H1 (cell line): ENCODE data around the gene EFCAB10. TPM values are rescaled to one million over a fixed set of nuclear protein-coding genes. Genes with fewer than 3 reads are reported as not detected.

Experiments
- CTCF ChIA-PET: fragments of 300-600 bp; sonication (Branson Sonifier 250); formaldehyde crosslinking; loops from one replicate; lab custom pipeline; 2021; ENCODE audit not compliant: partially characterized antibody; lab: Charles Lee
- POLR2A ChIA-PET: fragments of 300-600 bp; sonication (Branson Sonifier 250); formaldehyde crosslinking; loops from one replicate; lab custom pipeline; 2021; ENCODE audit warnings: inconsistent platforms; ENCODE audit not compliant: partially characterized antibody; lab: Charles Lee
- DNase-seq, 2 experiments: peaks; one replicate each; pipeline versions ENCODE4 v3.0.0 to v3.0.0-alpha.2; 2010 to 2022; ENCODE audit warnings: low spot score in 2 of 2, low read depth in 1 of 2, mixed read lengths in 1 of 2
- FAIRE-seq: peaks from 2 replicates; lab custom pipeline; 2011; peaks lifted over from hg19 to GRCh38; lab: Jason Lieb, UNC
- H2AFZ ChIP-seq: 2 replicates; pipeline ENCODE4 v1.8.1; 2012; ENCODE audit warnings: low read length, inconsistent platforms
- H2AK5ac ChIP-seq: 2 replicates; pipeline ENCODE4 v1.6.1; 2013; ENCODE audit warnings: low read depth, low read length
- H2BK120ac ChIP-seq: replicated peaks from 2 replicates; pipeline ENCODE3; 2013; ENCODE audit warnings: low read depth, low read length, inconsistent platforms
- H2BK12ac ChIP-seq: 2 replicates; pipeline ENCODE4 v1.6.1; 2013; ENCODE audit warnings: low read depth, low read length
- H2BK15ac ChIP-seq: 2 replicates; pipeline ENCODE4 v1.6.1; 2013; ENCODE audit warnings: low read length
- H2BK20ac ChIP-seq: 2 replicates; pipeline ENCODE4 v1.6.1; 2013; ENCODE audit warnings: low read length
- H2BK5ac ChIP-seq: 2 replicates; pipeline ENCODE4 v1.6.1; 2013; ENCODE audit warnings: low read depth, low read length
- H3K14ac ChIP-seq: 2 replicates; pipeline ENCODE4 v1.6.1; 2013; ENCODE audit warnings: inconsistent platforms; ENCODE audit not compliant: insufficient read length
- H3K18ac ChIP-seq: 2 replicates; pipeline ENCODE4 v1.6.1; 2013; ENCODE audit warnings: low read length; ENCODE audit errors: extremely low read depth
- H3K23ac ChIP-seq: 2 replicates; pipeline ENCODE4 v1.6.1; 2013; ENCODE audit warnings: inconsistent platforms; ENCODE audit not compliant: insufficient read length
- H3K23me2 ChIP-seq: 2 replicates; pipeline ENCODE4 v1.6.1; 2013; ENCODE audit warnings: low read depth, low read length
- H3K27ac ChIP-seq: 2 replicates; pipeline ENCODE4 v1.6.1; 2011; ENCODE audit warnings: low read depth, low read length, inconsistent platforms
- H3K27me3 ChIP-seq, 4 experiments: replicated peaks in 1 of 4; 1 replicate in 1 of 4; 2 replicates in 3 of 4; pipeline versions ENCODE4 v1.6.1 to v1.8.1; 2011 to 2013; ENCODE audit warnings: low read length in 3 of 4, mild to moderate bottlenecking in 3 of 4, inconsistent platforms in 2 of 4, mixed read lengths in 2 of 4, moderate library complexity in 1 of 4; ENCODE audit not compliant: control insufficient read depth in 3 of 4, insufficient read depth in 3 of 4; ENCODE audit errors: extremely low read depth in 1 of 4
- H3K36me3 ChIP-seq, 4 experiments: 2 replicates each; pipeline versions ENCODE4 v1.6.1 to v1.8.1; 2011 to 2013; ENCODE audit warnings: mild to moderate bottlenecking in 4 of 4, low read length in 3 of 4, moderate library complexity in 2 of 4, control low read depth in 1 of 4, inconsistent platforms in 1 of 4; ENCODE audit not compliant: insufficient read depth in 4 of 4, control insufficient read depth in 2 of 4
- H3K4ac ChIP-seq: replicated peaks from 2 replicates; pipeline ENCODE3; 2013; ENCODE audit warnings: low read length, low read depth, mixed read lengths, inconsistent platforms; ENCODE audit not compliant: insufficient read length
- H3K4me1 ChIP-seq, 4 experiments: replicated peaks in 1 of 4; 1 replicate in 1 of 4; 2 replicates in 3 of 4; pipeline versions ENCODE4 v1.6.1 to v1.8.1; 2011 to 2013; ENCODE audit warnings: low read length in 3 of 4, inconsistent platforms in 2 of 4, mixed read lengths in 1 of 4; ENCODE audit not compliant: insufficient read depth in 4 of 4, control insufficient read depth in 3 of 4
- H3K4me2 ChIP-seq, 2 experiments: 2 replicates each; pipeline versions ENCODE4 v1.6.1 to v1.8.1; 2011 to 2013; ENCODE audit warnings: low read depth in 2 of 2, low read length in 2 of 2, control low read depth in 1 of 2, inconsistent platforms in 1 of 2, mild to moderate bottlenecking in 1 of 2; ENCODE audit not compliant: insufficient read depth in 1 of 2
- H3K4me3 ChIP-seq, 4 experiments: fragments of 200-600, 300-600 bp in 1 of 4; sonication (generic), shearing (Covaris generic), sonication (Bioruptor Twin) in 1 of 4; 2 replicates each; pipeline versions ENCODE4 v1.5.1 to v1.8.1; 2011 to 2016; ENCODE audit warnings: low read length in 4 of 4, low read depth in 3 of 4, control low read depth in 2 of 4, inconsistent platforms in 2 of 4, mild to moderate bottlenecking in 2 of 4, mixed read lengths in 1 of 4, moderate library complexity in 1 of 4; ENCODE audit not compliant: insufficient read depth in 2 of 4; ENCODE audit errors: extremely low read depth in 1 of 4
- H3K56ac ChIP-seq: replicated peaks from 2 replicates; pipeline ENCODE3; 2013; ENCODE audit warnings: low read depth, mild to moderate bottlenecking, mixed read lengths, low read length, inconsistent platforms; ENCODE audit not compliant: insufficient read length
- H3K79me1 ChIP-seq: 2 replicates; pipeline ENCODE4 v1.6.1; 2013; ENCODE audit warnings: low read depth, low read length, control low read depth
- H3K79me2 ChIP-seq, 2 experiments: 2 replicates each; pipeline versions ENCODE4 v1.6.1 to v1.8.1; 2012 to 2013; ENCODE audit warnings: low read length in 2 of 2, mild to moderate bottlenecking in 2 of 2, inconsistent platforms in 1 of 2; ENCODE audit not compliant: insufficient read depth in 2 of 2, control insufficient read depth in 1 of 2
- H3K9ac ChIP-seq, 4 experiments: replicated peaks in 1 of 4; 1 replicate in 1 of 4; 2 replicates in 3 of 4; pipeline versions ENCODE4 v1.6.1 to v1.8.1; 2011 to 2013; ENCODE audit warnings: low read depth in 3 of 4, low read length in 3 of 4, control low read depth in 2 of 4, mild to moderate bottlenecking in 2 of 4, moderate library complexity in 2 of 4, inconsistent platforms in 1 of 4; ENCODE audit errors: extremely low read depth in 1 of 4
- H3K9me3 ChIP-seq, 2 experiments: 2 replicates each; pipeline versions ENCODE4 v1.6.1 to v1.8.1; 2012 to 2013; ENCODE audit warnings: mild to moderate bottlenecking in 2 of 2, moderate library complexity in 2 of 2, control low read depth in 1 of 2, inconsistent platforms in 1 of 2, low read depth in 1 of 2, low read length in 1 of 2, mixed read lengths in 1 of 2; ENCODE audit not compliant: insufficient read depth in 2 of 2
- H4K20me1 ChIP-seq, 2 experiments: replicated peaks in 1 of 2; 2 replicates each; pipeline versions ENCODE3 to v1.8.1; 2011 to 2013; ENCODE audit warnings: inconsistent platforms in 2 of 2, low read length in 2 of 2, mild to moderate bottlenecking in 1 of 2; ENCODE audit not compliant: insufficient read depth in 2 of 2, control insufficient read depth in 1 of 2
- H4K5ac ChIP-seq: 2 replicates; pipeline ENCODE4 v1.6.1; 2013; ENCODE audit warnings: low read length, low read depth, mixed read lengths, inconsistent platforms; ENCODE audit not compliant: insufficient read length
- H4K8ac ChIP-seq: 2 replicates; pipeline ENCODE4 v1.8.0; 2013; ENCODE audit warnings: mild to moderate bottlenecking, moderate library complexity, low read length, inconsistent platforms; ENCODE audit not compliant: insufficient read depth; ENCODE audit errors: extremely low read depth
- H4K91ac ChIP-seq: replicated peaks from 2 replicates; pipeline ENCODE3; 2013; ENCODE audit warnings: low read length, mixed read lengths, inconsistent platforms; ENCODE audit not compliant: insufficient read length
- CBX5 ChIP-seq: fragments of 300-800, 300-1000 bp; sonication (generic); IDR thresholded peaks from 2 replicates; pipeline ENCODE4 v1.7.1; 2016; ENCODE audit warnings: antibody characterized with exemption, low read length, low read depth
- FOSL1 ChIP-seq: IDR thresholded peaks from 2 replicates; pipeline ENCODE4 v1.6.1; 2011; ENCODE audit warnings: mild to moderate bottlenecking, low read depth, low read length, moderate library complexity; ENCODE audit not compliant: insufficient read depth
- KDM4A ChIP-seq: IDR thresholded peaks from one replicate; pipeline ENCODE4 v1.7.1; 2012; ENCODE audit warnings: low read depth, mild to moderate bottlenecking, moderate library complexity, low read length, inconsistent platforms; ENCODE audit not compliant: severe bottlenecking
- MAFK ChIP-seq: IDR thresholded peaks from 2 replicates; pipeline ENCODE4 v1.6.1; 2012; ENCODE audit warnings: low read depth, mild to moderate bottlenecking, improper control_type of control experiment, low read length
- NRF1 ChIP-seq: IDR thresholded peaks from 2 replicates; pipeline ENCODE4 v1.6.1; 2011; ENCODE audit warnings: mild to moderate bottlenecking, low read depth, low read length, improper control_type of control experiment
- PHF8 ChIP-seq: fragments of 200-600 bp; sonication (generic); conservative IDR thresholded peaks from 2 replicates; pipeline ENCODE4 v1.7.1; 2012; ENCODE audit warnings: low read depth, mild to moderate bottlenecking, inconsistent platforms, low read length, moderate library complexity
- TCF12 ChIP-seq: IDR thresholded peaks from 2 replicates; pipeline ENCODE4 v1.6.1; 2011; ENCODE audit warnings: low read depth, mild to moderate bottlenecking, low read length
- USF2 ChIP-seq: IDR thresholded peaks from 2 replicates; pipeline ENCODE4 v1.6.1; 2011; ENCODE audit warnings: low read length, improper control_type of control experiment
- ZNF274 ChIP-seq: IDR thresholded peaks from 2 replicates; pipeline ENCODE4 v1.7.0; 2012; ENCODE audit warnings: low read length, borderline replicate concordance; ENCODE audit errors: extremely low read depth
- WGBS, 2 experiments: shearing (Covaris generic) in 1 of 2; methylation state at CpG; one replicate each; pipeline versions ENCODE4 v1.1.6 to v1.1.7; 2013 to 2015; ENCODE audit warnings: low lambda C conversion rate in 2 of 2, mixed read lengths in 2 of 2, inconsistent platforms in 1 of 2, low coverage in 1 of 2, missing lambda C conversion rate in 1 of 2; ENCODE audit not compliant: insufficient replicate concordance in 2 of 2, insufficient coverage in 1 of 2, insufficient read length in 1 of 2; ENCODE audit errors: extremely low coverage in 1 of 2, missing lambda C conversion rate in 1 of 2; 5-methylcytosine and 5-hydroxymethylcytosine counted together
- polyA plus RNA-seq, 7 experiments: library from polyadenylated mRNA; depleted of rRNA in 3 of 7; stranded (reverse) in 5 of 7; unstranded in 2 of 7; fragments of >200 nt in 5 of 7; fragments of 200-250 nt in 2 of 7; gene quantifications; 1 replicate in 5 of 7; 2 replicates in 1 of 7; 4 replicates in 1 of 7; pipeline versions ENCODE4 v1.2.1 to v1.2.3, GENCODE V29; 2011 to 2013; ENCODE audit warnings: missing spikeins in 2 of 7, mixed read lengths in 2 of 7
- total RNA-seq: library from RNA; stranded (reverse); fragmentation: NEBNext Ultra II Directional; extraction: Animal tissue kit (Norgen Biotek cat#: 25700); gene quantifications from 2 replicates; pipeline ENCODE4 v1.2.1, GENCODE V29; 2021

The EFCAB10 gene
- total and polyA plus RNA-seq, 2 of the 8 experiments (the other 6 are each of a cell fraction or from before 2014, with no cell fraction given), result 0.80 to 3.1 TPM

GRCh38 chr7:105590793-105591192 is 9.5 kb upstream of the EFCAB10 start:
- no peaks in the 10 kb centered on the region for H4K20me1 ChIP-seq
- POLR2A ChIA-PET, result interaction anchor here (1.7 kb wide), 1 partner anchor 10 kb away, joined by 6 read pairs; the partner anchor contains the start of gene EFCAB10
- no peak overlapping the region for H2AFZ ChIP-seq
- H4K5ac ChIP-seq, result no peak overlapping the region
- H2BK15ac ChIP-seq, result no peak overlapping the region
- H2AK5ac ChIP-seq, result no peak overlapping the region
- H4K8ac ChIP-seq, result no peak overlapping the region
- H3K14ac ChIP-seq, result no peak overlapping the region
- no peak overlapping the region for H2BK12ac ChIP-seq
- CTCF ChIA-PET, result interaction anchor here (1.2 to 2.9 kb wide), 7 partner anchors 9 to 553 kb away, joined by 3 to 13 read pairs (median 3); partner anchors contain the start of gene RINT1
- no peak overlapping the region for H3K4me2 ChIP-seq
- H3K9ac ChIP-seq, result no peak overlapping the region
- no peak overlapping the region for H2BK120ac ChIP-seq
- H3K23me2 ChIP-seq, result no peaks in the 10 kb centered on the region
- H2BK20ac ChIP-seq, result no peak overlapping the region
- H2BK5ac ChIP-seq, result no peak overlapping the region
- no peaks in the 10 kb centered on the region for H3K79me2 ChIP-seq
- no peak overlapping the region for H3K4ac ChIP-seq
- FAIRE-seq (no peak), DNase-seq (no peak)
- no peaks in the 10 kb centered on the region for H3K27me3 ChIP-seq
- H3K9me3 ChIP-seq, result no peaks in the 10 kb centered on the region
- H4K91ac ChIP-seq, result no peak overlapping the region
- no peak overlapping the region for H3K27ac ChIP-seq
- no peak overlapping the region for H3K56ac ChIP-seq
- no peak overlapping the region for H3K18ac ChIP-seq
- peaks cover 0 to 2% (median 0%) of the 10 kb centered on the region in 4 experiments; a peak in 1 of 7 replicates for H3K4me1 ChIP-seq
- H3K4me3 ChIP-seq, result no peak overlapping the region
- no peaks in the 10 kb centered on the region for H3K36me3 ChIP-seq
- no peak overlapping the region for H3K23ac ChIP-seq
- 87% methylated on average over 5 of the region's 5 CpGs; no CpG with 5 or more reads in 1 of the 2 experiments for WGBS, 2 experiments
- H3K79me1 ChIP-seq, result no peaks in the 10 kb centered on the region
- TF ChIP-seq CBX5, result no peak
- no peak for TF ChIP-seq PHF8
- TF ChIP-seq MAFK, result no peak
- TF ChIP-seq USF2, result no peak
- no peak for TF ChIP-seq TCF12
- no peak for TF ChIP-seq FOSL1
- TF ChIP-seq ZNF274, result no peak
- TF ChIP-seq NRF1, result no peak
- no peak for TF ChIP-seq KDM4A
